Measurements from ENCODE around the gene PACRG. TPM values are rescaled to one million over a fixed set of nuclear protein-coding genes. Genes with fewer than 3 reads are reported as not detected.

Gene PACRG
- total and polyA plus RNA-seq, 2 of the 4 experiments (the other 2 are of a cell fraction), result not detected

DNA sequence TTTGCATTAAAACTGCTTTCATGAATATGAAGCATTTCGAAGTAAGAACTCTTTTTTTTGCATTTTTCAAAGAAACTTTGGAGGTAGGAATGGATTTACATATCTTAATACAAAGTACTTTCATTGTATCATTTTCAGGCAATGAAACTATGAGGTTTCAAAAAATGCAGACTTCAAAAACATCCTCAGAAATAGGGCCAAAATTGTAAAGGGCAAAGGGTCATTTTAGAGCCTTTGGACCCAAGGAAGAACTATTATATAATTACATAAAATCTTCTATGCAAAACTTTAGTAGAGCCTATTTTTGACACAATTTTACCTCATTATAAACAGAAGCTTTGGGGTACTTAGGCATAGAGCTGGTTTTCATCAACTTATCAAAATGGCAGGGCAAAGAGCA, 5.1 kb upstream of the PACRG start:
- H3K4ac ChIP-seq (ENCODE audit: low read depth, low read length), result no peak overlapping the region
- no CpG with 5 or more reads among the region's 1 CpG for WGBS, 2 experiments (ENCODE audit: extremely low coverage in 2 of 2, insufficient read length in 1 of 2)
- no peak overlapping the region for H4K8ac ChIP-seq (ENCODE audit: low read depth in 2 of 2, low read length in 2 of 2)
- no peaks in the 10 kb centered on the region for H3K9me3 ChIP-seq (ENCODE audit: control insufficient read depth, insufficient read depth, low read length)
- in situ Hi-C loops (cut with MboI; ENCODE audit: low sequenced_read_pairs) (no loop called here), dilution Hi-C loops (cut with HindIII; ENCODE audit: low sequenced_read_pairs, unreplicated experiment) (no loop called here), intact Hi-C loops (cut with micrococcal nuclease) (no loop called here)
- no peak overlapping the region for H3K4me3 ChIP-seq (ENCODE audit: insufficient read depth, low read depth, low read length)
- no peaks in the 10 kb centered on the region for H3K4me1 ChIP-seq (ENCODE audit: control insufficient read depth, insufficient read depth, low read length)
- ChIA-PET CTCF (no interaction called here), POLR2A (ENCODE audit: unreplicated experiment) (no interaction called here)
- H3K36me3 ChIP-seq (ENCODE audit: control insufficient read depth, insufficient read depth, low read length), result no peaks in the 10 kb centered on the region
- H2BK5ac ChIP-seq (ENCODE audit: low read depth, low read length, poor library complexity, severe bottlenecking), result no peak overlapping the region
- H3K27me3 ChIP-seq (ENCODE audit: control insufficient read depth, insufficient read depth, low read length), result no peaks in the 10 kb centered on the region
- no peak overlapping the region for H2BK20ac ChIP-seq (ENCODE audit: low read depth, low read length)
- H3K9ac ChIP-seq (ENCODE audit: low read depth, low read length), result no peak overlapping the region
- H3K14ac ChIP-seq (replicated peaks; ENCODE audit: low read depth, low read length), result no peak overlapping the region
- no peak overlapping the region for H3K4me2 ChIP-seq (ENCODE audit: low read depth, low read length)
- H4K20me1 ChIP-seq (ENCODE audit: insufficient read depth, low read length), result no peaks in the 10 kb centered on the region
- H3K23ac ChIP-seq (ENCODE audit: low read depth, low read length), result no peak overlapping the region
- no peak overlapping the region for H2AFZ ChIP-seq (replicated peaks; ENCODE audit: low read length, poor library complexity)
- H2AK5ac ChIP-seq (ENCODE audit: low read depth, low read length), result no peak overlapping the region
- DNase-seq, result no peak
- no peak overlapping the region for H3K27ac ChIP-seq (ENCODE audit: insufficient read depth, low read length)
- no TSS peak for BruUV-seq (replicated peaks)
- no peaks in the 10 kb centered on the region for H3K9me1 ChIP-seq (ENCODE audit: insufficient read depth, low read length)
- H3K79me1 ChIP-seq (ENCODE audit: low read depth in 1 of 2, low read length in 2 of 2), result no peaks in the 10 kb centered on the region
- no peak overlapping the region for H2BK15ac ChIP-seq (ENCODE audit: low read depth, low read length)
- no peak overlapping the region for H4K5ac ChIP-seq (ENCODE audit: low read depth, low read length)
- no peak overlapping the region for H4K91ac ChIP-seq (ENCODE audit: insufficient read depth, low read depth, low read length)
- no peak overlapping the region for H2BK120ac ChIP-seq (ENCODE audit: low read depth, low read length)
- no peak for TF ChIP-seq RAD21 (IDR thresholded peaks at IDR 0.05; ENCODE audit: low read length)
- TF ChIP-seq SMC3 (IDR thresholded peaks at IDR 0.05; ENCODE audit: low read depth, low read length), result no peak
- no peak for TF ChIP-seq CHD1 (IDR thresholded peaks at IDR 0.05; ENCODE audit: low read depth, low read length)
- TF ChIP-seq CEBPB (IDR thresholded peaks at IDR 0.05; ENCODE audit: low read depth, low read length), result no peak
- no peak for TF ChIP-seq POLR2A (IDR thresholded peaks at IDR 0.05; ENCODE audit: low read depth, low read length)
- H2AK9ac ChIP-seq (replicated peaks; ENCODE audit: low read depth, low read length, poor library complexity), result no peak overlapping the region
- no peak overlapping the region for H3K56ac ChIP-seq (ENCODE audit: extremely low read depth, insufficient read depth, low read length)
- no peak for ATAC-seq (ENCODE audit: low read depth)
- no peak overlapping the region for H3K18ac ChIP-seq (ENCODE audit: low read depth, low read length)
